DOHH2 (cell line): ENCODE results near the gene UNC5C.

Experiments used
- EZH2phosphoT487 ChIP-seq: fragments of 200-600 bp; sonication (generic); IDR thresholded peaks from 2 replicates; pipeline ENCODE4 v1.6.1; 2017; ENCODE audit warnings: borderline replicate concordance, mild to moderate bottlenecking, antibody characterized with exemption, low read length, moderate library complexity, mixed read lengths
- TF ChIP-seq, protein P1 (sequence below): fragments of 200-600 bp; sonication (generic); IDR thresholded peaks from one replicate; pipeline ENCODE4 v1.5.1; 2014; ENCODE audit warnings: antibody characterized with exemption, mild to moderate bottlenecking, low read depth, low read length; ENCODE audit not compliant: poor library complexity, severe bottlenecking

DNA sequence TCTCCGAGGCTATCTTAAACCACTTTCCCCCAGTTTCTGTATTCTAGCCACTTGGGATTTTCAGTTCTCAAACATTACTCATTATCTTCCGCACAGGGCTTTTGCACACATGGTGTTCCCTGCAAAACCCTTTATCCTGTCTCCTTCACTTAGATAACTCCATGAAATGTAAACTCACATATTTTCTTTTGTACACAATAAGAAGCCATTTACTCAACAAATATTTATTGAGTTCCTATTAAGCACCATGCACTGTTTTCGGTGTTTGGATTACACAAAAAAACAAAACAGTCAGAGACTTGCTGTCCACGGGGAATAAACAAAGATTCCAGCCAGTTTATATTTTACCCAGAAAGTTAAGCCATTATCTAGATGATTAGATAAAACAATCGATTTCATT is 42.5 kb upstream of the UNC5C start:
- TF ChIP-seq, protein P1, sequence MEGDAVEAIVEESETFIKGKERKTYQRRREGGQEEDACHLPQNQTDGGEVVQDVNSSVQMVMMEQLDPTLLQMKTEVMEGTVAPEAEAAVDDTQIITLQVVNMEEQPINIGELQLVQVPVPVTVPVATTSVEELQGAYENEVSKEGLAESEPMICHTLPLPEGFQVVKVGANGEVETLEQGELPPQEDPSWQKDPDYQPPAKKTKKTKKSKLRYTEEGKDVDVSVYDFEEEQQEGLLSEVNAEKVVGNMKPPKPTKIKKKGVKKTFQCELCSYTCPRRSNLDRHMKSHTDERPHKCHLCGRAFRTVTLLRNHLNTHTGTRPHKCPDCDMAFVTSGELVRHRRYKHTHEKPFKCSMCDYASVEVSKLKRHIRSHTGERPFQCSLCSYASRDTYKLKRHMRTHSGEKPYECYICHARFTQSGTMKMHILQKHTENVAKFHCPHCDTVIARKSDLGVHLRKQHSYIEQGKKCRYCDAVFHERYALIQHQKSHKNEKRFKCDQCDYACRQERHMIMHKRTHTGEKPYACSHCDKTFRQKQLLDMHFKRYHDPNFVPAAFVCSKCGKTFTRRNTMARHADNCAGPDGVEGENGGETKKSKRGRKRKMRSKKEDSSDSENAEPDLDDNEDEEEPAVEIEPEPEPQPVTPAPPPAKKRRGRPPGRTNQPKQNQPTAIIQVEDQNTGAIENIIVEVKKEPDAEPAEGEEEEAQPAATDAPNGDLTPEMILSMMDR, result no peak
- TF ChIP-seq EZH2phosphoT487, result no peak
